ENCODE measurements around the gene ZNF3.
A peak's percentile ranks its signal among the peaks of the same experiment; 100 is the strongest.

ZNF3 gene

DNA sequence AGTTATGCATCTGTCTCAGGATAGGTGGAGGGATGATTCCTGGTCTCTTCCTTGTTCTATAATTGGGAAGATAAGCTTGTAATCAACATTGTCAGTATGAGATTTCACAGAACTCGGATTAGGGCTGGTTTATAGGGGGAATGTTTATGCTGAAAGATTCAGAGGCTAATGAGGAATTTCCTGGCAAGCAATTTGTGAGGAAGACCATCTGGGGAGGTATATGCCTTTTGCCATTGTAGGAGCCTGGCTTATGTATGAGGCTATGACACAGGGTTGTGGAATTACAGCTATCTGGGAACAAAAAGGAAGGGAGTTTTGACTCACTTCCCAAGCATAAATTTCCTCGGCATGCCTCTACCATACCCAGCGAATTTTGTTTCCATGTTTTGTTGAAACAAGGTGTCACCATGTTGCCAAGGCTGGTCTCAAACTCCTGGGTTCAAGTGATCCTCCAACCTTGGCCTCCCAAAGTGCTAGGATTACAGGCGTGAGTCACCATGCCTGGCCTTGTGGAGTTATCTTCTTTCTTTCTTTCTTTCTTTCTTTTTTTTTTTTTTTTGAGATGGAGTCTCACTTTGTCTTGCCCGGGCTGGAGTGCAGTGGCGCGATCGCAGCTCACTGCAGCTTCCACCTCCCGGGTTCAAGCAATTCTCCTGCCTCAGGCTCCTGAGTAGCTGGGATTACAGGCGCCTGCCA, 5.7 kb upstream of the ZNF3 start:
- no peak for DNase-seq

DNA sequence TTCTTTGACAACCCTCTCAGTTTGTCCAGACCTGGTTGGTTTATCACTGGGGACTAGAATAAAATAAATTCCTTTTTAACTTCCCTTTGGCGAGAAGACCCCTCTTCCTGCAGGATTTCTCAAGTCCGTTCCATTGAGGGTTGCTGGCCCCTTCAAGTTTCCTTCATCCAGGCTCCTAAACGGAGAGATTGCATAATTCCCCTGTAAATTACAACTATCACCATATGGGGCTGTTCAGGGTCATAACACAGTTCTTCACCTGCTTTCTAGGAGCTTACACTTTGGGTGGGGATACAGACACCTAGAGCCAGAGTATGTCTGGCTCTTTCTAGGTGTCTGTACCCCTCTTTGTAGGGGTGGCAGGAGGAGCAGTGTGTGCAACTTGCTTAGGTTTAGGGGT, 4.0 kb upstream of the ZNF3 start:
- no peak for DNase-seq

DNA sequence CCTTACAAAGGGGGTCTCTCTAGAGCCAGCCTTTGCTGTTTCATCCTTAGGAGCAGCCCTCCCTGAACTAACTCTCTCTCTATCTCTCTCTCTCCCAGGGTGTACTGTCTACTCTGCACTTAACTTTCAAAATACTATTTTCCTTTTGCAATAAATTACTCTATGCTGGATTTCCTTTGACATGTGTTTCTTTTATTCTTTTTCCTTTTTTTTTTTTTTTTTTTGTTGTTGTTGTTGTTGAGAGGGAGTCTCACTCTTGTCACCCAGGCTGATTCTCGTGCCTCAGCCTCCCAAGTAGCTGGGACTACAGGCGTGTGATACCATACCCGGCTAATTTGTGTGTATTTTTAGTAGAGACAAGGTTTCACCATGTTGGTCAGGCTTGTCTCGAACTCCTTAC, 1.5 kb upstream of the ZNF3 start:
- DNase-seq = no peak

DNA sequence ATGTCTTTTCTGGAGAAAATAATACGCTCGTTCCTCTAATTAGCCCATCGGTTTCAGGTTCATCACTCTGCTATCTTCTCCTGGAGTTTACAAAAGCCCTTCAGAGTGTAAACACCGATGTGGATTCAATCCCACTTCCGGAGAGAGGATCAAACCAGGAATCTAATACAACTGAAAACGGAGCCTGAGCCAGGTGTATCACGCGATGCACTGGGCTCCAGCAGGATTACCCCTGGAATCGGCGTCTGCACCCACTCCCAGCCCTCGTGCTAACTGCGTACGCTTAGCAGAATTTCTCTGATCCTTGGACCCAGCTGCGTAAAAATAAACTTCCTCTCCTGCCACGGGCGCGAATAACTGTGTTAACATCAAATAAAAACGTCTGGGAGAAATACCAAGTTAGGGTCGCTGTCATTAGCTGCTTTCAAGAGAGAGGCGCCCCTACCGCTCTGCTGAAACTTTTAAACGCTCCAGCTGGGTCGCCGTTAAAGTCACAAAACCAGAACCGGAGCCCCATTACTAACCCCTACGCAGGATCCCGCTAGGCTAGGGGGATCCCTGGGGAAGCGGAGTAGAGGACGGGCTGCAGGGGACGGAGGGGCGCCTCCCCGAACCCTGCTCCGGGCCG, 502 bp downstream of the ZNF3 start:
- peak in 1 of 6 experiments; percentile 43 for DNase-seq

DNA sequence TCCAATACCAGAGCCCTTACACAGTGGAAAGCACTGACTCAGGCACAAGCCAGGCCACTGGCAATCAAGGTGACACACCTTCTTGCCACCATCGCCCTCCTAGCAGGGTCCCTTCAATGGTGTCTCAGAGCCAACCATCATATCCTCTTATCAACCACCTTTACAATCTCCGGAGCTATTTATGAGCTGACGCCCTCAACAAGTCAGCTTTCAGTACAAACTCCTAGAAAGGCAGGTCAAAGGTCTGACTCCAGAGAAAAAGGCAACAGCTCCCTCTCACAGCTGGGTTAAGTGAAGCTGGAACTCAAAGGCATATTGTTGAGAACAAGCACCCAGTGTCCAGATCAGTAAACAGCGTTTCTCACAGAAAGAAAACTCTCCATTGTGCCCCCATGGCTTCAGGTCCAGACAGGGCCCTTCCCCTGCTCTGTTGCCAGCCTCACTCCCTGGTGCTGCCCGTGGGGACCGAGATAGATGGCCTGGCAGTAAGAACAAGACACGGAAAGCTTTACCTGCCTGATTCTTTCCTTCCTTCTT, 2.4 kb downstream of the ZNF3 start:
- no peak for DNase-seq

DNA sequence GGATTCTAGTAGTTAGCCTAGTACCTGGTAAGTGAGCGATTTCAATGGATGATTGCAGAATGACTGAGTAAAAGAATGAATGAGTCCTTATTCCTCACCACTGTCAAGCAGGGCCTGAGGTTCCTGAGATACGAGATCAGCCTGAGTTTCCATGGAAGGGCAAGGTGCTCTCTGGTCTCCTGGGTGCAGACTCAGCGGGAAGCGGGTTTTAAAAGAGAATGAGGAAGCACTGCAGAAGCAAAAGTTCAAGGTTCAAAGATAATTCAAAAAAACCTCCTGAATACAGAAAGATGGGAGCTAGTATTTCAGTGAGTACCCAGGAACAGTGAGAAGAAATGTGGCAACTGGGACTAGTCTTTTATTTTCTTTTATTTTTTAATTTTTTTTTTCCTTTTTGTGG, 4.3 kb downstream of the ZNF3 start:
- no peak for DNase-seq

DNA sequence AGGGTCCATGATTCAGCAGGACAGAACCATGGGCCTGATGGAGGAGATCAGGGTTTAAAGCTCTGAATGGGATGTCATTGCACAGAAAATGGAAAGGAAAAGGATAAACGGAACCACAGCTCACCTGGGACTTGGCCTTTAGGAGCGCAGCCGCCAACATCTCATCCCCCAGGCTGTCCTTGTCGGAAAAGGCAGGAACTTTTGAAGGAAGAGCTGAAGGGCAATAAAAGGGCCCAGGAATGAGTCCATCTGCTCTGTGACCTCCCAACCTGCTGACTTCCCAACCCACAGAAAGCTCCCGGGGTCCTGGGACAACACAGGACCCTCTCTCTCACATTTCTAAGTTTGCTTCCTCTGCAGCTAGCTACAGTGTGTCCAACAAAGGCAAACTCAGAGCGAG, 6.1 kb downstream of the ZNF3 start:
- no peak for DNase-seq

DNA sequence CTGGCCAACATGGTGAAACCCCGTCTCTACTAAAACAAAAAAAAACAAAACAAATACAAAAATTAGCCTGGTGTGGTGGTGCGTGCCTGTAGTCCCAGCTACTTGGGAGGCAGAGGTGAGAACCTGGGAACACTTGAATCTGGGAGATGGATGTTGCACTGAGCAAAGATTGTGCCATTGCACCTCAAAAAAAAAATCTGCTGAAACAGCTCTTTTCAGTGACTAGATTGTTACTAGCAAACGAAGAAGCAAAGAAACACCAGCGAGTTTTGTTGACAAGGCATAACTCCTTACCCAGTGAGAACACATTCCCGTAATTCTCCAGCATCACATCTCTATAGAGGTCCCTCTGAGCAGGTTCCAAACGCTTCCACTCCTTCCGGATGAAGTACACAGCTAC, 6.7 kb downstream of the ZNF3 start:
- DNase-seq = no peak

DNA sequence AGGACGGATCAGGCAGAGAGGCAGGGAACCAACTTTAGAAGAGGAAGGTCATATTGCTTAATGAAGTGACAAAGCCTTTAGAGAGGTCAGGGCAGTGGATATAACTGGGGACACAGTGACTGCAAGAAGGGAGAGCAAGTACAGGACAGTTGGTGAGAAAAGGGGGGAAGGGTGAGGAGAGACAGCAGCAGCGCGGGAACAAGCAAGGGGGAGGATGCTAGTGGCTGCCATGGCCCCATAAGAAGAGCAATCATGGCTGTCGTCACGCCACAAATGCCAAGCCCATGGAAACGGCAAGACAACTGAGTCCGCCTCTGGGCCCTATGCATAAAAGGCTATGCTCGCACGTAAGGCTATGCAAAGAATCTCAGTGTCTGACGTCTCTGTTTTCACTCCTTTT, 9.1 kb downstream of the ZNF3 start:
- DNase-seq = no peak

DNA sequence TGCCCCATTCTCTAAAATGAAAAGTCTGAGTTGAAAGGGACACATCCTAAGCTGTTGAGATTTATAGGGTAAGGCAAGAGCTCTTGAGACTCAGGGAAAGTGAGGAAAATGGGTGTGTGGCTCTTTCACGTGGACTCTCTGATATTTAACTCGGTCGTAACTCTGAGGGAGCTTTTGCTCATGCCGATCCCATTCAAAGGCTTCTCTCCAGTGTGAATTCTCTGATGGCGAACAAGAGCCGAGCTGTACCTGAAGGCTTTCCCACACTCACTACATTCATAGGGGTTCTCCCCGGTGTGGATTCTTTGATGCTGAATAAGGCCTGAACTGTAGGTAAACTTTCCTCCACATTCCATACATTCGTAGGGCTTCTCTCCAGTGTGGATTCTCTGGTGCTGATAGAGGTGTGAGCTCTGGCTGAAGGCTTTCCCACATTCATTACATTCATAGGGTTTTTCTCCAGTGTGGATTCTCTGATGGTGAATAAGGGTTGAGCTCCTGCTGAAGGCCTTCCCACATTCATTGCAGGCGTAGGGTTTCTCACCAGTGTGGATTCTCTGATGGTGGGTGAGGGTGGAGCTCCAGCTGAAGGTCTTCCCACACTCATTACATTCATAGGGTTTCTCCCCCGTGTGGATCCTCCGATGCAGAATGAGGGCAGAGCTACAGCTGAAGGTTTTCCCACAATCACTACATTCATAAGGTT, 10.4 kb downstream of the ZNF3 start:
- no peak for DNase-seq

DNA sequence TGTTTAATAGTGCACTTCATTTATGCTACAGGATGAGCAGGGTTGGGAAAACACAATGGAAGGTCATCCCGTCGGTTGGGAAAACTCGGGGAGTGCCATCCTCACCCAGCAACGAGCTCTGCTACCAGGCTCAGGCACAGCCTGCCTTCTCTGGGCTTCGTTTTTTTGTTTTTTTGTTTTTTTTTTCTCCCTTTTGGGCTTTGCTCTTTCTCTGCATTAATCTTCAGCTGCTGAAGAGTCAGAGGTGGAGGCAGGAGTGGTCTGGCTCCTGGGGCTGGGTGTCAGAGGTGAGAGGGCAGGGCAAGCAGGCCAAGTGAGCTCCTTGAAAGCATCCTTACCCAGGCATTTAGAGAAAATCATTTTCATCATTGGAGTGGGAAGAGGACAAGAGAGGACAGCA, 11.5 kb downstream of the ZNF3 start:
- DNase-seq = no peak

DNA sequence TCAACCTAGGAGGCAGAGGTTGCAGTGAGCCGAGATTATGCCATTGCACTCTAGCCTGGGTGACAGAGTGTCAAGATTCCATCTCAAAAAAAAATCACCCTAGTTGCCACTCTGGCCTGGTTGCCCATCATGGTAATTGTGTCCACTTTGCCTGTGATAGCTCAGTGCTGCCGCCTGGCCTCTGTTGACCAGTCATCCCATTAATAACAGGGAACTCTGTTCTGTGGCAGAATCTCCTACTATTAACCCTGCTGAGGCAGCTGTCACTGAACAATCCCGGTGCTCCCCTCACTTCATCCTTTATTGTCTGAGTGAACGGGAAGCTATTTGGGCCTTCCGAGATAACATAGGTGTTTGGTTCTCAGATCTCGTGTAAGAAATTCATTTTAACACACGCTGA, 14.6 kb downstream of the ZNF3 start:
- no peak for DNase-seq

DNA sequence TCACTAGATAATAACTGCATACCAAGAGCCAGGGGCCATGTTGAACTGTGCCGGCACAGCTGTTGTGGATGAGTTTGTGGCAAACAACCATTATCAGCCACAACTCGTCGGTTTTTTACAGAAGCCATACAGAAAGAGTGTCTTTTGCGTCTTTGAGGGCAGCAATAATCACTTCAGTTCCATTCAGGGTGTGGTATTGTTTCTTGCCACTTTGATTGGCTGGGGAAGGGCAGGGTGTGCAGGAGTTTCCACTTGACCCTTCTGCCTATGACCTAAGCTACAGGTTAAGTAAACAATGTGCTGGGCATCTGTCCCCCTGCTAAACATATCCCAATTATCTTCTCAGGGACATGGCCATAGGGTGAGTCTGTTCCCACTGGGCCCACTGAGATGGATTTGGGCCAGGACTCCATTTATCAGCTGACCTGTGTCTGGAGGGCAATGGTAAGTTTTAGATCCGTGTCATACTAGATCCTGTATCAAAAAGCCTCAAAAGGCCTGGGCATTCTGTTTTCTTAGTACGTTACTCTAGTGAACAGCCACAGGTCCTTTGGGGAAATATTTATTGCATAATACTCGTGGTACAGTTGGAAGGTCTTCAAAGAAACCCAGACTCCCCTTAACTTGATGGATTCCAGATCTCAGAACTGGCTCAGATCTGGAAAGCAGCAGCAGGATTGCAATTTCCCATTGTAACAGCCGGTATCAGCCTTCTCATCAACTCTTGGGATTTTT, 15.9 kb downstream of the ZNF3 start:
- no peak for DNase-seq

DNA sequence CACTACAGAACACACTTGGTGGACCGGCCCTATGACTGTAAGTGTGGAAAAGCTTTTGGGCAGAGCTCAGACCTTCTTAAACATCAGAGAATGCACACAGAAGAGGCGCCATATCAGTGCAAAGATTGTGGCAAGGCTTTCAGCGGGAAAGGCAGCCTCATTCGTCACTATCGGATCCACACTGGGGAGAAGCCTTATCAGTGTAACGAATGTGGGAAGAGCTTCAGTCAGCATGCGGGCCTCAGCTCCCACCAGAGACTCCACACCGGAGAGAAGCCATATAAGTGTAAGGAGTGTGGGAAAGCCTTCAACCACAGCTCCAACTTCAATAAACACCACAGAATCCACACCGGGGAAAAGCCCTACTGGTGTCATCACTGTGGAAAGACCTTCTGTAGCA, 17.4 kb downstream of the ZNF3 start:
- DNase-seq = no peak

DNA sequence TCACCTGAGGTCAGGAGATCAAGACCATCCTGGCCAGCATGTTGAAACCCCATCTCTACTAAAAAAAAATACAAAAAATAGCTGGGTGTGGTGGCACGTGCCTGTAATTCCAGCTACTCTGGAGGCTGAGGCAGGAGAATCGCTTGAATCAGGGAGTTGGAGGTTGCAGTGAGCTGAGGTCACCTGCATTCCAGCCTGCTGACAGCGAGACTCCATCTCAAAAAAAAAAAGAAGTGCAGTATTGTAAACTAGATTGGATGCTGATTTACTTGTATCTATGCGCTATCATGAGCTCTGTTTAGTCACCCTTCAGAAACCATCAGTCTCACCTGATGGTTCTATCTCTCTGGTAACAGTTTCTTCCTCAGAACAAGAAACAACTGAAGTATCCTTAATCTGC, 18.1 kb downstream of the ZNF3 start:
- DNase-seq = no peak

DNA sequence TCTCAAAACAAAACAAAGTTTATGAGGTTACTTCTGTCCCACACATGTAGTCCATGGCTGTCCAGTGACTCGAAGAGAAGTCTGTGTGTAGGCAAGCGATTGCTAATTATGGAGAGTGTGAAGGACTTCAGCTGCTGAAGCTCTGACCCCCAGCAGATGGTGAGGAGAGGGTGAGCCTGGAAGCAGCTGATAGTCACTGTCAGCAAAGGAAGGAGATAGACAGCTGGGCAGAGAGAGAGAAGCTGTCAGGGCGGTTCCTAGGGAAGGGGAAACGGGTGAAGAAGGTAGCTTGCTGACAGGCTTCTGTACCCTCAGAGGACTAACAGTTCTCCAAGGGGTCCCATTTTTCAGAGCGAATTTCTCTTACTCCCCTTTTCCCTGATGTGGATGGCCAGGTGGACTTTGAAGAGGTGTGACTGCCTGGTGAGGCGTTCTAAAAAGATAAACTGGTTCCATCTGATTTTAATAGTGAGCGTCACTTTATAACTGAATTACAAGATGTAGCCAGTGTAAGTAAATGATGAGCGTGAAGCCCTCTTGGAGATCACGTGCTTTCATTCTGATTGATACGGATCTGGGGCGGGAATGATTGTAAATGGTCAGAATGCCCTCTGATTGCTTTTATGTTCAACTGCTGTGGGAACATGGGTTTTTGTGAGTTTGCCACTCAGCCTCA, 19.9 kb downstream of the ZNF3 start:
- DNase-seq = no peak

DNA sequence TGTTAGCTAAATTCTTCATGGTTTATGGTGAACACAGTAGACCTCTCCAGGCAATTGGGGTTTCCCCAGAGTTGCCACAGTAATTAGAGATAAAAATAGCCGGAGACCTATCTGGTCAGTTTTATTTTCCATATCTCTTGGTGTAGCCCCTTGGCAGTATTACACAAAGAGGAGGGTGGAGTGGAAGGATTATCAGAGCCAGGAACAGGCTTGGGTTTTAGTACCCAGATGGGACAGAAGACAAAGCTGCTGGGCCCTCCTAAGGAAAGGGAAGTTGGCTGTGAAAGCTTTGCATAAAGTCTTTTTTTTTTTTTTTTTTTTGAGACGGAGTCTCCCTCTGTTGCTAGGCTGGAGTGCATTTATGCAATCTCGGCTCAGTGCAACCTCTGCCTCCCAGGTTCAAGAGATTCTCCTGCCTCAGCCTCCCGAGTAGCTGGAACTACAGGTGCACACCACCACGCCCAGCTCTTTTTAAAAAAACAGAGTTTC, 22.2 kb downstream of the ZNF3 start:
- no peak for DNase-seq

DNA sequence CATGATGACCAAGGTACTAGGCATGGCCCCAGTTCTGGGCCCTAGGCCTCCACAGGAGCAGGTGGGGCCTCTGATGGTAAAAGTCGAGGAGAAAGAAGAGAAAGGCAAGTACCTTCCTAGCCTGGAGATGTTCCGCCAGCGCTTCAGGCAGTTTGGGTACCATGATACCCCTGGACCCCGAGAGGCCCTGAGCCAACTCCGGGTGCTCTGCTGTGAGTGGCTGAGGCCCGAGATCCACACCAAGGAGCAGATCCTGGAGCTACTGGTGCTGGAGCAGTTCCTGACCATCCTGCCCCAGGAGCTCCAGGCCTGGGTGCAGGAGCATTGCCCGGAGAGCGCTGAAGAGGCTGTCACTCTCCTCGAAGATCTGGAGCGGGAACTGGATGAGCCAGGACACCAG, 24.5 kb downstream of the ZNF3 start:
- no peak for DNase-seq

DNA sequence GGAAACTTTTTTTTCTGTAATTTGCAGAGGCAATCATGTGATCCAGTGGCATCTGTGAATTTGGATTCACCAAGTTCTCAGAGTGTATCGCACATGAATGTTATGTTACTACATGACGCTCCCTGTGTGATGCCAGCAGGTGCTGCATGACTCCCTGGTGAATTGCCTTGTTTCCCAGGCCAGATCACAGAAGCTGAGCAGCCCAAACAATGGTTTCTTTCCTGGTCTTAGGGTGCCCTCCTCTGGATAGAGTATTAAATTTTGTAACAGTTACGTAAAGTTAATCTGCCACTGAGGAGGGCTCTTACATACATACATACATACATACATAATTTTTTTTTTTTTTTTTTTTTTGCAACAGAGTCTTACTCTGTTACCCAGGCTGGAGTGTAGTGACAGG, 28.3 kb downstream of the ZNF3 start:
- DNase-seq = peak in 4 of 6 experiments; percentile 12 to 36 (median 24)

DNA sequence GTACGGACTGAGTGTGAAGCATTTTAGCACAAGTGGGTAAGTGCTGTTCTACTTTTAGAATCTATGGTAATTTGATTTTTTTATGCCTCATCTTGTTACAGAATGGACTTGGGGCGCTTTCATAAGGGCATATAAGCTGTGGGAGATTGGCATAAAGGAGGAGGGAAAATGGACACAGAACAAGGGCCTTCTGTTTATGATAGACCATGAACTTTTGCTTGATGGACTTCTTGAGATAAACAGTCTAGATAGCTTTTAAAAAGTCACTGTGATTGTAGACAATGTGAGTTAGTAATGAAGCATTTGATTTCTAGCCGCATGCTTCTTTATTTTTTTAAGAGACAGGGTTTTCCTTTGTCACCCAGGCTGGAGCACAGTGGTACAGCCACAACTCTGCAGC, 29.9 kb downstream of the ZNF3 start:
- no peak for DNase-seq

DNA sequence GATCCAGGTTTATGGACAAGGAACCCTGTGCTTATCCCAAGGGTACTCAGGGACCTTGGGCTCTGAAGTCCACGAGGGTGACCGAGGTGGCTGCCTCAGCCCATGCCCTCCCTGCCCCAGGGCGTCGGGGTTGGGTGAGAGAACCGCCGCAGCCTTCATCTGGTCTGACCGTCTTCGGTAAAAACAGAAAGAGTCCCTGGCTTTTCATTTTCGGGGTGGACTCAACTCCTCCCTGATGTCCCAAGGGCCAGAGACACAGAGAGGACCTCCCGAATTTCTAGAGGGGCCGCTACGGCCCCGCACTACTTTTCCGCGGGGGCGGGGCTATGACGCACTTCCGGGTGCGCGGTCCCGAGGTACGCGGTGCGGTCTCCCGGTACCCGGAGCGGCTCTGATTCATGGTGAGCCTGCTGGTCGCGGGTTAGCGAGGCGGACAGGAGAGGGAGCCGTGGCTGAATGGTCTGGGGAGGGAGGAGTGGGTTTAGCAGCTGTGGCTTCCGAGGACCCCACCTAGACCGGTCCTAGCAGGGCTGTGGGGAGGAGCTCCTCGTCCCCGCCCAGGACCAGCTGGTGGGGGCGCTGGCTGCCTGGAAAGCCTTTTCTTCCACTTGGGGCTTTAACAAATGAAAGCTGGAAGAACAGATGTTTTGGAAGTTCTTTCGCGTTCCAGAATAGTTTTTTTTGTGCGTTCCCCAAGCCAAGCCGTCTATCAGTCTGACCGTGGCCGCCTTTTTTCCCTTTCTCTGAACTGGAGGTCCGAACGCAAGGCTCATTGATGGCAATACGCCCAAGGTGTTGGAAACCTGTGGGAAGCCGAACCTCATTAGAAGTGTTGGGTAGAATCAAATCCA, 31.9 kb downstream of the ZNF3 start, which contains the start of gene ZSCAN21:
TSS of gene ZSCAN21 (plus strand) at position 334 of the 851 bp plus-strand sequence. CDS start 7,233 bp downstream, outside the sequence.
- peak; percentile 59 to 82 (median 71) for DNase-seq
